ENCODE results near the gene SND1.

- TF ChIP-seq ZNF70 (CRISPR knock-in tag; IDR thresholded peaks at IDR 0.05): no peak
- TF ChIP-seq POU6F1 (CRISPR knock-in tag; IDR thresholded peaks at IDR 0.05; ENCODE audit: borderline replicate concordance, low read depth): no peak
Observed at GRCh38 chr7:127948930-127949329, 296.9 kb downstream of the SND1 start.
